Measurements from ENCODE around the gene ZNF641. TPM values are rescaled to one million over a fixed set of nuclear protein-coding genes. Genes with fewer than 3 reads are reported as not detected.

The ZNF641 gene
- total and polyA plus RNA-seq, 2 of the 13 experiments (the other 11 are each of a cell fraction or from before 2014, with no cell fraction given): 4.4 to 6.6 TPM

- no peak overlapping the region for H3K4me3 ChIP-seq (replicated peaks in 1 of 3; ENCODE audit: insufficient read depth in 1 of 3, low read depth in 2 of 3, low read length in 3 of 3)
- H2AFZ ChIP-seq (ENCODE audit: low read length): no peak overlapping the region
- H3K9me3 ChIP-seq (ENCODE audit: low read length): no peaks in the 10 kb centered on the region
- no peaks in the 10 kb centered on the region for H4K20me1 ChIP-seq (ENCODE audit: insufficient read depth, low read length)
- ATAC-seq (peak; percentile 36; the same call in 2 of the 3 replicates), FAIRE-seq (no peak), DNase-seq (ENCODE audit: low spot score) (no peak)
- no peaks in the 10 kb centered on the region for H3K4me1 ChIP-seq (ENCODE audit: insufficient read depth, low read length)
- no peak overlapping the region for H3K9ac ChIP-seq (ENCODE audit: insufficient read depth, low read depth, low read length)
- H3K27ac ChIP-seq (ENCODE audit: extremely low read length, insufficient read depth, low read length): no peak overlapping the region
- POLR2A ChIA-PET: no interaction called here
- BruUV-seq (replicated peaks): no TSS peak
- no peaks in the 10 kb centered on the region for H3K27me3 ChIP-seq (ENCODE audit: control insufficient read depth in 1 of 2, insufficient read depth in 2 of 2, low read length in 2 of 2)
- 44% methylated on average over 4 of the region's 4 CpGs for WGBS (ENCODE audit: low lambda C conversion rate)
- no peaks in the 10 kb centered on the region for H3K36me3 ChIP-seq (replicated peaks in 1 of 2; ENCODE audit: control insufficient read depth in 1 of 2, insufficient read depth in 2 of 2, low read length in 2 of 2)
- no peaks in the 10 kb centered on the region for H3K79me2 ChIP-seq (ENCODE audit: insufficient read depth, low read length)
- intact Hi-C loops (cut with micrococcal nuclease; ENCODE audit: unreplicated experiment): loop anchor here (2.0 kb wide), 1 partner anchor 118 kb away; no protein-coding TSS in a partner anchor
- H3K4me2 ChIP-seq (ENCODE audit: low read depth, low read length): no peak overlapping the region
- in situ Hi-C loops (cut with HindIII; ENCODE audit: extremely low pct_ligation_motif_present, low pct_unique_long_range_greater_than_20kb): no loop called here
- no peak for TF ChIP-seq ZNF101 (CRISPR knock-in tag; IDR thresholded peaks at IDR 0.05; ENCODE audit: borderline replicate concordance, low read depth)
- no peak for TF ChIP-seq ZNF234 (CRISPR knock-in tag; conservative IDR thresholded peaks at IDR 0.05)
- TF ChIP-seq HNRNPH1 (optimal IDR thresholded peaks at IDR 0.05; ENCODE audit: low read depth, low read length): no peak
- no peak for TF ChIP-seq KAT2B (IDR thresholded peaks at IDR 0.05; ENCODE audit: borderline replicate concordance, low read depth, low read length)
- TF ChIP-seq CTCF (CRISPR knock-in tag; IDR thresholded peaks at IDR 0.05): peak; percentile 27; the same call in 1 of the 2 replicates
- no peak for TF ChIP-seq ATF3 (CRISPR knock-in tag; IDR thresholded peaks at IDR 0.05)
- peak; percentile 80 for TF ChIP-seq ZBTB33 (CRISPR knock-in tag; IDR thresholded peaks at IDR 0.05)
- TF ChIP-seq ATM (IDR thresholded peaks at IDR 0.05; ENCODE audit: borderline replicate concordance): no peak
- TF ChIP-seq, protein P1, sequence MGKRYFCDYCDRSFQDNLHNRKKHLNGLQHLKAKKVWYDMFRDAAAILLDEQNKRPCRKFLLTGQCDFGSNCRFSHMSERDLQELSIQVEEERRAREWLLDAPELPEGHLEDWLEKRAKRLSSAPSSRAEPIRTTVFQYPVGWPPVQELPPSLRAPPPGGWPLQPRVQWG (CRISPR knock-in tag; IDR thresholded peaks at IDR 0.05; ENCODE audit: borderline replicate concordance, low read depth): no peak
- no peak for TF ChIP-seq TCF7 (IDR thresholded peaks at IDR 0.05; ENCODE audit: low read depth)
- CTCF ChIA-PET (ENCODE audit: low intra/inter-chr PET ratio, low total read pairs): no interaction called here
Observed at GRCh38 chr12:48336564-48336963, 14.2 kb downstream of the ZNF641 start.

Data from HepG2 (cell line).